Subcutaneous adipose tissue (tissue), 4 donors: ENCODE measurements around the gene SLC25A21. TPM values are rescaled to one million over a fixed set of nuclear protein-coding genes. Genes with fewer than 3 reads are reported as not detected.

Source experiments
- total RNA-seq, 4 donors: library from RNA; depleted of rRNA; stranded (reverse); fragments of >200 nt; gene quantifications; one replicate each; pipeline ENCODE4 v1.1.0, GENCODE V29; 2016
- TF ChIP-seq, protein P1 (sequence below): fragments of 450-650 bp; IDR thresholded peaks from one replicate; pipeline ENCODE4 v1.5.1; 2016; ENCODE audit warnings: low read depth, mild to moderate bottlenecking, control low read depth, antibody characterized with exemption, moderate library complexity

SLC25A21 gene
- total RNA-seq, 4 donors from 2014 or later, result 0.98 to 1.1 TPM; not detected in 2

DNA sequence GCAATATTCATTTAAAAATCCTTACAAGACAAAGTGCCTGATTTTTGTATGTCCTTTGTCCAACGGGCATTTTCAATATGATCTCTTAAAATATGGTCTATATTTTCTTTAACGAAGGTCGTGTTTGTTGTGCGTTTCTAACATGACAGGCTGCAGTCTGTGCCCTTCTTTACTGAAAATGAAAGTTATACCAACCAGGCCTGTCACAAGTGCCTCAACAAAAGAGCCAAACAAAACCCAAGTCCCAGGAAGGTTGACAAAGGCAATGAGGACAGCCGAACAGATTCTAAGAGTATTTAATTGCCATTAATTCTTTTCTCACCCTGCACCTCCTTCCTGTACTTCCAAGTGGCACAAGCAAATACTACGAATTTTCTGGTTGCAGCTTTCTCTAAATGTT is 496.8 kb downstream of the SLC25A21 start:
- TF ChIP-seq, protein P1, sequence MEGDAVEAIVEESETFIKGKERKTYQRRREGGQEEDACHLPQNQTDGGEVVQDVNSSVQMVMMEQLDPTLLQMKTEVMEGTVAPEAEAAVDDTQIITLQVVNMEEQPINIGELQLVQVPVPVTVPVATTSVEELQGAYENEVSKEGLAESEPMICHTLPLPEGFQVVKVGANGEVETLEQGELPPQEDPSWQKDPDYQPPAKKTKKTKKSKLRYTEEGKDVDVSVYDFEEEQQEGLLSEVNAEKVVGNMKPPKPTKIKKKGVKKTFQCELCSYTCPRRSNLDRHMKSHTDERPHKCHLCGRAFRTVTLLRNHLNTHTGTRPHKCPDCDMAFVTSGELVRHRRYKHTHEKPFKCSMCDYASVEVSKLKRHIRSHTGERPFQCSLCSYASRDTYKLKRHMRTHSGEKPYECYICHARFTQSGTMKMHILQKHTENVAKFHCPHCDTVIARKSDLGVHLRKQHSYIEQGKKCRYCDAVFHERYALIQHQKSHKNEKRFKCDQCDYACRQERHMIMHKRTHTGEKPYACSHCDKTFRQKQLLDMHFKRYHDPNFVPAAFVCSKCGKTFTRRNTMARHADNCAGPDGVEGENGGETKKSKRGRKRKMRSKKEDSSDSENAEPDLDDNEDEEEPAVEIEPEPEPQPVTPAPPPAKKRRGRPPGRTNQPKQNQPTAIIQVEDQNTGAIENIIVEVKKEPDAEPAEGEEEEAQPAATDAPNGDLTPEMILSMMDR, result no peak

DNA sequence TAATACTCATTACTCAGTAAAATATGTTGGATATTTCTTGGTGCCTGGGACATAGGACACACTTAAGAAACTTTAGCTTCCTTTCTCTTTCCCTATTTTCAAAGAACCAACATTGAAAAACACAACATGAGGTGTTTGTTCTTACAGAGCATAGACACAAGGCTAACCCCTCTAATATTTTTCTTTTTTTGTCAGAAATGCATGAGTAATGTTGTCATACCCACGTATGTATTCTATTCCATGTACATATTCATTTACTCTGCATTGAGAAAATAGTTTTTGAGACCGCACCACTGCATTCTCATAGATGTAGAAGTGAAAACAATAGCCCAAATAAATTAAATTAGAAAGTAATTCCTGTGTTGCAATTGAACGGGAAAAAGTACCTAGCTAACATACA is 497.7 kb downstream of the SLC25A21 start:
- TF ChIP-seq, protein P1, result no peak

DNA sequence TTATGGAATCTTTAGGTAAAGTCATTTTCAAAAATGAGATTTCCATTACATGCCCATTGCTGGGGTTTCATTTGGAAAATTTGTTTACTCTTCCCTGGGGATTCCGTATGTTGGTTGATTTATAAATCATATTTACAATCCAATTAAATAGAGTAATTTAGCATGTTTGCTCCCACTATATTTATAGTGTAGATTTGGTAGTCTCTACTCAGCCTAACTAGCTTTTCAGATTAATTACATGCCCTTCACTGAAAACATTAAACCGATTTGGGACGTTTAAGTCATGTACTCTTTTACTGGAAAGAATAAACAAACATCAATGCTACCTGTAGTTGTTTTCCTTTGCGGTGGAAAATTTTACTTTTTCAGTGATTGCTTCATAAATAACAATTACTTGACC is 500.3 kb downstream of the SLC25A21 start:
- TF ChIP-seq, protein P1, result no peak

DNA sequence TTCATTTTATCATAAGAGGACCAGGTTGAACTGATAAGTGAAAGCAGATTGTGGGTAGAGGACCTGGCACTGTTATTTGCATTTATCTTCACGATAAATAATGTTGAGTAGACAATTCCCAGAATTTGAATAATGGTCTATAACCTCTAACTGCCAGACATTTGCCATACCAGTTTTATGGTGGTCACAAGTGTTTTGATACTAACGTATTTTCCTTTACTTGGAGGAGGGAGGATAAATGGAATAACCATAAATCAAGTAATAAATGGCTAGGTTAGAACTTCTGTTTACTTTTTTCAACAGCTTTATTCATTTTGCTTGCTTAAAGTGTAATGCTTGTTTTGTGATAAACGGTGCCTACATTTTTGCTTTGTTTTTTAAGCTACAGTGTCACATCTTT is 501.3 kb downstream of the SLC25A21 start:
- TF ChIP-seq, protein P1, result no peak

DNA sequence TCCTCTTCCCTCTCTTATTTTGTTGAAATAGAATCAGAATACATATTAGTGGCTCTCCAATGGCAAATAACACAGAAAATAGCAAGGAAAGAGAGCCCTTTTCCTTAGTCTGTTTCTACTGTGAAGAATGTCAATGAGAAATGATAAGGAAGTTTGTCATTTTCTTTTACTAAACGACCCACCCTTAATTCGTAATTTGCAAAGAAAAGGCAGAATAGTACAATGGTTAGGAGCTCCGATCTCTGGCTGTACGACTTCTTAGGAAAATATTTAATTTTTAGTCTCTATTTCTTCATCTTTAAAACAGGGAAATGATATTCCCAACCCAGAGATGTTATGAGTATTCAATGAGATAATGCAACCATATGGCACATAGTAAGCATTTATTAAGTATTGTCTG is 504.7 kb downstream of the SLC25A21 start:
- TF ChIP-seq, protein P1, result no peak

DNA sequence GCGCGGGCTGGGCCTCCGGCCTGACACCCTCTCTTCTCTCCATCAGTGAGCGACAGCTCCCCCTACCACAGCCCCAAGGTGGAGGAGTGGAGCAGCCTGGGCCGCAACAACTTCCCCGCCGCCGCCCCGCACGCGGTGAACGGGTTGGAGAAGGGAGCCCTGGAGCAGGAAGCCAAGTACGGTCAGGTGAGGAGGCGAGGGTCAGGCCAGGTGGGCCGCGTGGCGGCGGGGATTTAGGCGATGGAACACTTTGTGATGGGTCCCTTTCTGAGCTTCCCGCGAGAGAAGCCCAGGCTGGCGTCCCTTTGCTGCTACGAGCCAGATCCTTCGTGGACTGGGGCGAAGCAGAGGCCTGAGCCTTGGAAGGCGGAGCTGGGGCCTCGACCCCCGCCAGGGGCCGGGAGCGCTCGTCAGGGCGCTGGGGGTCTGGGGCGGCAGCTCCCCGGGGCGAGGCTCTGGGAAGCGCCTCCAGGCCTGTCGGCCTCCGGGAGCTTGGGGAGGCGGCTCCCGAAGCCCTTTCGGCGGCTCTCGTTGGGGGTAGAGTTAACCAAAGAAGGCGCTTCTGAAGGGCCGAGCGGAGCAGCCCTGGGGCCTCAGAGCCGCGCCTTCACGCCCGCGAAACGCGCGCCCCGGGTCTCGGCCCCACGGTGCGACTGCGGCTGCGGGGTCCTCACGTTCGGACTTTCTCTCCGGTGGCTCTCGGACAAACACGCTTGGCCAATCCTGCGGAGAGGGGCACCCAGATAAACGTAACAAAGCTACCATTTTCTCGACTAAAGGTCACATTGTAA is 505.8 kb downstream of the SLC25A21 start:
- TF ChIP-seq, protein P1, result no peak

DNA sequence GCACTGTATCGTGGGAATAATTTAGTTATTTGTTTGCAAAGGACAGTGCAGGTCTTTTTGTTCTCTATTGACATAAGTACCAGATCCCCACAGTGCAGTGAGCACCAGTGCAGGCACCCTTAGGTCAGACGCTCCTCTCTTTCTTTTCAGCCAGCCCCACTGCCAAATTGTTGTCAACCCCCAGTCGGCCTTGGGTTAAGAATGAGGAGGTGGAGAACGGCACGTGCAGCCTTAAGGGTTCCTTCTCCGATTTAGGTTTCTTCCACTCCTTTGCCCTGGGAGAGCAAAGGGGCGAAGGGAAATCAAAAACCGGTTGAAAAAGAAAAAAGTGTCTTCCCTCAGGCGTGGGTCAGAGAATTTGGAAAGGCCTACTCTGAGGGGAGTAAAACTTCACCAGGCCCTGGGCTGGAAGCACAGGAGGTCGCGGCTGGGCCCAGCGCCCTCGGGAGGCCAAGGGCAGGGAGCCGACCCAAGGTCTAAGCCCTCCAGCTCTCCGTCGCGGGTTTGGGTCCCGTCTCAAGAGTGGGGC is 506.5 kb downstream of the SLC25A21 start:
- TF ChIP-seq, protein P1, result no peak
